Astrocyte (in vitro differentiated cells and primary cell): ENCODE data around the gene LGALS8. TPM values are rescaled to one million over a fixed set of nuclear protein-coding genes. Genes with fewer than 3 reads are reported as not detected.

ENCODE experiments used
- DNase-seq: peaks from one replicate; pipeline ENCODE4 v3.0.0-alpha.2; 2010; ENCODE audit warnings: low read depth
- FAIRE-seq: peaks from 2 replicates; lab custom pipeline; 2011; peaks lifted over from hg19 to GRCh38; lab: Jason Lieb, UNC
- H2AFZ ChIP-seq: 2 replicates; pipeline ENCODE4 v1.6.0; 2012; ENCODE audit warnings: low read depth, low read length, inconsistent platforms
- H3K27ac ChIP-seq: 2 replicates; pipeline ENCODE4 v1.5.1; 2011; ENCODE audit warnings: low read depth, low read length, inconsistent platforms
- H3K27me3 ChIP-seq: 2 replicates; pipeline ENCODE4 v1.6.0; 2011; ENCODE audit warnings: low read length, inconsistent platforms; ENCODE audit not compliant: insufficient read depth
- H3K36me3 ChIP-seq: 2 replicates; pipeline ENCODE4 v1.5.1; 2011; ENCODE audit warnings: low read length, inconsistent platforms; ENCODE audit not compliant: insufficient read depth
- H3K4me1 ChIP-seq: 2 replicates; pipeline ENCODE4 v1.5.1; 2011; ENCODE audit warnings: low read length, inconsistent platforms; ENCODE audit not compliant: insufficient read depth
- H3K4me2 ChIP-seq: 2 replicates; pipeline ENCODE4 v1.6.0; 2012; ENCODE audit warnings: low read length, inconsistent platforms
- H3K4me3 ChIP-seq: 2 replicates; pipeline ENCODE4 v1.5.1; 2011; ENCODE audit warnings: low read depth, mild to moderate bottlenecking, low read length, inconsistent platforms; ENCODE audit not compliant: insufficient read depth
- H3K79me2 ChIP-seq: 2 replicates; pipeline ENCODE4 v1.6.0; 2012; ENCODE audit warnings: mild to moderate bottlenecking, low read length, inconsistent platforms; ENCODE audit not compliant: insufficient read depth
- H3K9ac ChIP-seq: 2 replicates; pipeline ENCODE4 v1.6.0; 2012; ENCODE audit warnings: mild to moderate bottlenecking, low read length, inconsistent platforms
- H3K9me3 ChIP-seq: 2 replicates; pipeline ENCODE4 v1.5.1; 2012; ENCODE audit warnings: low read depth, mild to moderate bottlenecking, low read length, inconsistent platforms; ENCODE audit not compliant: insufficient read depth
- H4K20me1 ChIP-seq: 2 replicates; pipeline ENCODE4 v1.6.0; 2012; ENCODE audit warnings: low read length, inconsistent platforms; ENCODE audit not compliant: insufficient read depth
- H3K27ac Mint-ChIP-seq: one replicate; pipeline ENCODE4 v1.8.0; 2021; ENCODE audit warnings: mild to moderate bottlenecking, mixed read lengths; ENCODE audit not compliant: unreplicated experiment
- H3K27me3 Mint-ChIP-seq: one replicate; pipeline ENCODE4 v1.8.0; 2021; ENCODE audit warnings: low read depth, mixed read lengths; ENCODE audit not compliant: unreplicated experiment
- H3K36me3 Mint-ChIP-seq: one replicate; pipeline ENCODE4 v1.8.0; 2021; ENCODE audit warnings: low read depth, mixed read lengths; ENCODE audit not compliant: unreplicated experiment
- H3K4me1 Mint-ChIP-seq: one replicate; pipeline ENCODE4 v1.8.0; 2021; ENCODE audit warnings: low read depth, mixed read lengths; ENCODE audit not compliant: unreplicated experiment
- H3K4me3 Mint-ChIP-seq: one replicate; pipeline ENCODE4 v1.8.0; 2021; ENCODE audit warnings: mild to moderate bottlenecking, moderate library complexity, mixed read lengths; ENCODE audit not compliant: unreplicated experiment
- H3K9me3 Mint-ChIP-seq: one replicate; pipeline ENCODE4 v1.8.0; 2021; ENCODE audit warnings: mild to moderate bottlenecking, mixed read lengths; ENCODE audit not compliant: unreplicated experiment
- EZH2 ChIP-seq: IDR thresholded peaks from 2 replicates; pipeline ENCODE4 v1.6.1; 2012; ENCODE audit warnings: mild to moderate bottlenecking, low read length, inconsistent platforms; ENCODE audit not compliant: insufficient read depth
- total RNA-seq: library from RNA; stranded (reverse); gene quantifications from 2 replicates; pipeline ENCODE4 v1.2.1, GENCODE V29; 2021
- TF ChIP-seq, protein P1 (sequence below): IDR thresholded peaks from 2 replicates; pipeline ENCODE4 v1.5.1; 2011; ENCODE audit warnings: low read depth, mild to moderate bottlenecking, inconsistent platforms, low read length, moderate library complexity; ENCODE audit not compliant: insufficient read depth

The LGALS8 gene
- total RNA-seq, 1 donor from 2014 or later = 27.9 TPM

DNA sequence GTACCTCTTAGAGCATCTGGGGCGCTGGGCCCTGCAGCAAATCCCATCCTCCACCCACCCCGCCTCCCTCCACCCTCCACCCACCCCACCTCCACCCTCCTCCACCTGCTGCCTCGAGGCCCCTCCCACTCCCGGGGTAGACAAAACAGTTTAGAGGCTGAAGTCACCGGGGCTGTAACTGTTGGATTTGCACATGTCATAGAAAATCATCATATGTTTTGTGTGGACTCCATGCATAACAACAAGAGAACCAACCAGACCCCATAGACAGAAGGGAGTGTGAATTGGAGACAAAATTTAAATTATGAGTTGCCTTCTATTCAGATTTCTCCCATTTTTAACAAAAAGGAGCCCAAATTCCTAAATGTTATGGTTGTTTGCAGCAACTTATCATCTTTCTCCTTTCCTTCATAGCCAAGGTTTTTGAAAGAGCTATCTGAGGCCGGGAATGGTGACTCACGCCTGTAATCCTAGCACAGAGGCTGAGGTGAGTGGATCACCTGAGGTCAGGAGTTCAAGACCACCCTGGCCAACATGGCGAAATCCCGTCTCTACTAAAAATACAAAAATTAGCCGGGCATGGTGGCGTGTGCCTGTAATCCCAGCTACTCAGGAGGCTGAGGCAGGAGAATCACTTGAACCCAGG is 28.2 kb upstream of the LGALS8 start:
- H3K27me3 ChIP-seq = peaks cover 4% of the 10 kb centered on the region
- no peaks in the 10 kb centered on the region for H3K9me3 ChIP-seq
- DNase-seq (no peak), FAIRE-seq (no peak)
- H3K4me1 ChIP-seq = no peaks in the 10 kb centered on the region
- no peak overlapping the region for H3K4me3 Mint-ChIP-seq
- no peak overlapping the region for H3K4me3 ChIP-seq
- H3K9me3 Mint-ChIP-seq = no peaks in the 10 kb centered on the region
- H2AFZ ChIP-seq = no peak overlapping the region
- no peaks in the 10 kb centered on the region for H4K20me1 ChIP-seq
- no peaks in the 10 kb centered on the region for H3K36me3 Mint-ChIP-seq
- H3K27ac Mint-ChIP-seq = no peak overlapping the region
- H3K36me3 ChIP-seq = no peaks in the 10 kb centered on the region
- no peak overlapping the region for H3K27ac ChIP-seq
- no peaks in the 10 kb centered on the region for H3K79me2 ChIP-seq
- H3K4me1 Mint-ChIP-seq = no peaks in the 10 kb centered on the region
- TF ChIP-seq EZH2 = no peak
- TF ChIP-seq, protein P1, sequence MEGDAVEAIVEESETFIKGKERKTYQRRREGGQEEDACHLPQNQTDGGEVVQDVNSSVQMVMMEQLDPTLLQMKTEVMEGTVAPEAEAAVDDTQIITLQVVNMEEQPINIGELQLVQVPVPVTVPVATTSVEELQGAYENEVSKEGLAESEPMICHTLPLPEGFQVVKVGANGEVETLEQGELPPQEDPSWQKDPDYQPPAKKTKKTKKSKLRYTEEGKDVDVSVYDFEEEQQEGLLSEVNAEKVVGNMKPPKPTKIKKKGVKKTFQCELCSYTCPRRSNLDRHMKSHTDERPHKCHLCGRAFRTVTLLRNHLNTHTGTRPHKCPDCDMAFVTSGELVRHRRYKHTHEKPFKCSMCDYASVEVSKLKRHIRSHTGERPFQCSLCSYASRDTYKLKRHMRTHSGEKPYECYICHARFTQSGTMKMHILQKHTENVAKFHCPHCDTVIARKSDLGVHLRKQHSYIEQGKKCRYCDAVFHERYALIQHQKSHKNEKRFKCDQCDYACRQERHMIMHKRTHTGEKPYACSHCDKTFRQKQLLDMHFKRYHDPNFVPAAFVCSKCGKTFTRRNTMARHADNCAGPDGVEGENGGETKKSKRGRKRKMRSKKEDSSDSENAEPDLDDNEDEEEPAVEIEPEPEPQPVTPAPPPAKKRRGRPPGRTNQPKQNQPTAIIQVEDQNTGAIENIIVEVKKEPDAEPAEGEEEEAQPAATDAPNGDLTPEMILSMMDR = no peak
- H3K27me3 Mint-ChIP-seq = no peaks in the 10 kb centered on the region
- no peak overlapping the region for H3K9ac ChIP-seq
- H3K4me2 ChIP-seq = no peak overlapping the region

DNA sequence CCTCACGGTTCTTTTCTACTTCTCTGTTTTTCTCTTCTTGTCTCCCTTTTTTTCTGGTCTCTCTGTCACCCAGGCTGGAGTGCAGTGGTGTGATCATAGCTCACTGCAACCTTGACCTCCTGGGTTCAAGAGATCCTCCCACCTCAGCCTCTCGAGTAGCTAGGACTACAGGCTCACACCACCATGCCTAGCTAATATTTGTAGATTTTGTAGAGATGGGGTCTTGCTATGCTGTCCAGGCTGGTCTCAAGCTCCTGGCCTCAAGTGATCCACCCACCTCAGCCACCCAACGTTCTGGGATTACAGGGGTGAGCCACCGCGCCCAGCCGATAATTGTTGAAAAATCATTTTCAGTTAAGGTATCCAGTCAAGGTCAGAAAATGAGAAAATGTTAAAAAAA is 25.9 kb upstream of the LGALS8 start:
- Histone ChIP-seq H3K79me2 (no peaks in the 10 kb centered on the region), H3K4me2 (no peak overlapping the region), H3K36me3 (no peaks in the 10 kb centered on the region), H3K27ac (no peak overlapping the region), H3K9me3 (no peaks in the 10 kb centered on the region), H3K9ac (no peak overlapping the region), H4K20me1 (no peaks in the 10 kb centered on the region), H3K27me3 (peaks cover 2% of the 10 kb centered on the region), H2AFZ (no peak overlapping the region), H3K4me3 (no peak overlapping the region), H3K4me1 (no peaks in the 10 kb centered on the region)
- Mint-ChIP-seq H3K4me3 (no peak overlapping the region), H3K27ac (no peak overlapping the region), H3K4me1 (peaks cover 7% of the 10 kb centered on the region), H3K36me3 (no peaks in the 10 kb centered on the region), H3K27me3 (no peaks in the 10 kb centered on the region), H3K9me3 (no peaks in the 10 kb centered on the region)
- DNase-seq (no peak), FAIRE-seq (no peak)
- TF ChIP-seq EZH2 = no peak
- TF ChIP-seq, protein P1 = no peak

DNA sequence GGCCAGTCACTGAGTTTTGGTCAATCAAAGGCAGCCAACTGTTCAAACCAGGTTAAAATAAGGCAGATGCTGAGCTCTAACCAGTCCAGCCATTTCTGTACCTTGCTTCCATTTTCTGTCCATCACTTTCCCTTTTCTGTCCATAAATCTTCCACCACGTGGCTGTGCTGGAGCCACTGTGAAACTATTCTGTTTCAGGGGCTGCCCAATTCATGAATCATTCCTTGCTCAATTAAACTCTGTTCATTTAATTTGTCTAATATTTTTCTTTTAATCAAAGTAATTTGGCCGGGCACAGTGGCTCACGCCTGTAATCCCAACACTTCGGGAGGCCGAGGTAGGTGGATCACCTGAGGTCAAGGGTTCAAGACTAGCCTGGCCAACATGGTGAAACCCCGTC is 22.7 kb upstream of the LGALS8 start:
- H3K4me1 ChIP-seq = peaks cover 6% of the 10 kb centered on the region
- TF ChIP-seq, protein P1 = no peak
- TF ChIP-seq EZH2 = no peak
- no peaks in the 10 kb centered on the region for H3K79me2 ChIP-seq
- H3K4me3 Mint-ChIP-seq = no peak overlapping the region
- H3K36me3 ChIP-seq = no peaks in the 10 kb centered on the region
- H3K9me3 ChIP-seq = no peaks in the 10 kb centered on the region
- H3K9ac ChIP-seq = no peak overlapping the region
- peaks cover 15% of the 10 kb centered on the region for H3K4me1 Mint-ChIP-seq
- DNase-seq (no peak), FAIRE-seq (no peak)
- no peaks in the 10 kb centered on the region for H3K36me3 Mint-ChIP-seq
- H3K27me3 Mint-ChIP-seq = no peaks in the 10 kb centered on the region
- H2AFZ ChIP-seq = no peak overlapping the region
- H4K20me1 ChIP-seq = no peaks in the 10 kb centered on the region
- H3K9me3 Mint-ChIP-seq = no peaks in the 10 kb centered on the region
- H3K27me3 ChIP-seq = no peaks in the 10 kb centered on the region
- no peak overlapping the region for H3K4me3 ChIP-seq
- no peak overlapping the region for H3K4me2 ChIP-seq
- H3K27ac ChIP-seq = no peak overlapping the region
- H3K27ac Mint-ChIP-seq = no peak overlapping the region
